Adrenal gland (tissue), 12 donors: ENCODE data around the gene AUNIP. TPM values are rescaled to one million over a fixed set of nuclear protein-coding genes. Genes with fewer than 3 reads are reported as not detected.

Source experiments
- DNase-seq, 7 donors: peaks; one replicate each; pipeline ENCODE4 v3.0.0-alpha.2; 2019 to 2020
- H3K27ac ChIP-seq, 5 donors: fragments of 200-600 bp; sonication (generic) in 4 of 5; 1 replicate in 3 of 5; 2 replicates in 2 of 5; pipeline versions ENCODE4 v1.5.1 to v1.8.0; 2016 to 2020; ENCODE audit warnings: mild to moderate bottlenecking in 1 of 5
- H3K27me3 ChIP-seq: fragments of 200-600 bp; 2 replicates; pipeline ENCODE4 v1.8.0; 2021
- H3K36me3 ChIP-seq, 2 donors: fragments of 200-600 bp; replicated peaks in 1 of 2; 1 replicate in 1 of 2; 2 replicates in 1 of 2; pipeline versions ENCODE4 v1.5.1 to v1.8.0; 2018 to 2022
- H3K4me1 ChIP-seq, 2 donors: fragments of 200-600 bp; replicated peaks in 1 of 2; 1 replicate in 1 of 2; 2 replicates in 1 of 2; pipeline versions ENCODE4 v1.5.1 to v1.8.0; 2018 to 2021
- H3K4me3 ChIP-seq, 4 donors: fragments of 200-600 bp; sonication (generic) in 3 of 4; one replicate each; pipeline ENCODE4 v1.5.1; 2016 to 2018
- H3K9me3 ChIP-seq, 3 donors: fragments of 200-600 bp; sonication (generic) in 1 of 3; replicated peaks in 1 of 3; 1 replicate in 2 of 3; 2 replicates in 1 of 3; pipeline versions ENCODE4 v1.5.1 to v1.8.0; 2016 to 2021
- CTCF ChIP-seq, 6 experiments: fragments of 450-650 bp in 4 of 6; fragments of 200-600 bp in 2 of 6; sonication (generic) in 1 of 6; IDR thresholded peaks; 1 replicate in 5 of 6; 2 replicates in 1 of 6; pipeline versions ENCODE4 v1.5.1 to v1.8.0; 2016 to 2021; ENCODE audit warnings: antibody characterized with exemption in 6 of 6, mild to moderate bottlenecking in 2 of 6, moderate library complexity in 1 of 6
- POLR2A ChIP-seq, 2 donors: fragments of 450-650 bp; IDR thresholded peaks; one replicate each; pipeline ENCODE4 v1.6.1; 2017; ENCODE audit warnings: antibody characterized with exemption in 2 of 2, mild to moderate bottlenecking in 2 of 2, moderate library complexity in 1 of 2
- whole genome bisulfite sequencing, 4 donors: extraction: QIAGEN DNeasy Blood & Tissue Kit in 2 of 4; methylation state at CpG; one replicate each; pipeline versions ENCODE4 v1.1.5 to v1.1.7; 2013 to 2017; 5-methylcytosine and 5-hydroxymethylcytosine counted together
- intact Hi-C, 2 donors: fragments of 100-400 bp; cut with DNase I; formaldehyde crosslinking; loops; one replicate each; pipeline versions ENCODE4 v1.14.1 to v1.15.0; 2022 to 2023
- polyA plus RNA-seq, 3 donors: library from polyadenylated mRNA; stranded (reverse); fragments of 200-250 nt in 2 of 3; fragments of 350-450 nt in 1 of 3; fragmentation: Illumina TruSeq in 1 of 3; extraction: RNeasy Lipid Tissue Mini Kit (QIAGEN cat#74804) in 1 of 3; gene quantifications; one replicate each; pipeline ENCODE4 v1.2.3, GENCODE V29; 2013 to 2014
- total RNA-seq, 9 donors: library from RNA; depleted of rRNA in 4 of 9; stranded (reverse); fragments of >200 nt in 4 of 9; fragments of 120-200 nt in 1 of 9; fragmentation: NEBNext Ultra II Directional in 1 of 9; extraction: Animal tissue kit (Norgen Biotek cat#: 25700) in 1 of 9; gene quantifications; one replicate each; pipeline versions ENCODE4 v1.1.0 to v1.2.4, GENCODE V29; 2013 to 2023
- donor health status: healthy with polysubstance abuse.
- donor health status: Bipolar disorder and iron deficiency.
- donor health status: DM: yes; HTN: yes; CAD: no.
- donor health status: DM: no; HTN: no; CAD: no.
- donor health status: DM: no; HTN: no; CAD: no.
- donor health status: DM: yes; HTN: yes; CAD: no.

AUNIP gene
- total and polyA plus RNA-seq, 12 donors: 0.24 to 3.4 (median 0.78) TPM

GRCh38 chr1:25816112-25816718 is 43.0 kb downstream of the AUNIP start:
- TF ChIP-seq POLR2A (IDR thresholded peaks at IDR 0.05) (no peak), CTCF (IDR thresholded peaks at IDR 0.05) (no peak)
- Histone ChIP-seq H3K36me3 (peaks cover 0 to 35% of the 10 kb centered on the region in 2 donors), H3K9me3 (no peaks in the 10 kb centered on the region), H3K27me3 (no peaks in the 10 kb centered on the region), H3K4me3 (no peak overlapping the region), H3K4me1 (peaks cover 5 to 18% of the 10 kb centered on the region in 2 donors), H3K27ac (no peak overlapping the region)
- intact Hi-C loops: no loop called here
- peak in 4 of 7 donors; percentile 15 to 53 (median 23) for DNase-seq
- 89 to 94% (median 91%) methylated on average over 11 to 15 of the region's 15 CpGs for WGBS, 4 donors

GRCh38 chr1:25815208-25816111 is 43.8 kb downstream of the AUNIP start:
- Histone ChIP-seq H3K4me3 (no peak overlapping the region), H3K27ac (no peak overlapping the region), H3K27me3 (no peaks in the 10 kb centered on the region), H3K4me1 (peaks cover 0 to 16% of the 10 kb centered on the region in 2 donors), H3K9me3 (no peaks in the 10 kb centered on the region), H3K36me3 (peaks cover 0 to 40% of the 10 kb centered on the region in 2 donors)
- TF ChIP-seq POLR2A (IDR thresholded peaks at IDR 0.05): no peak
- no peak for TF ChIP-seq CTCF (IDR thresholded peaks at IDR 0.05)
- intact Hi-C loops: no loop called here
- DNase-seq: peak in 3 of 7 donors; percentile 16 to 52 (median 28)
- 89 to 91% (median 90%) methylated on average over 23 to 24 of the region's 24 CpGs for WGBS, 4 donors

GRCh38 chr1:25814549-25815087 is 44.6 kb downstream of the AUNIP start:
- no peak overlapping the region for H3K4me3 ChIP-seq
- H3K27me3 ChIP-seq: no peaks in the 10 kb centered on the region
- H3K27ac ChIP-seq: no peak overlapping the region
- peak in 1 of 7 donors; percentile 15 for DNase-seq
- no peaks in the 10 kb centered on the region for H3K9me3 ChIP-seq
- H3K4me1 ChIP-seq: peaks cover 0 to 16% of the 10 kb centered on the region in 2 donors
- H3K36me3 ChIP-seq: peaks cover 0 to 48% of the 10 kb centered on the region in 2 donors
- TF ChIP-seq CTCF (IDR thresholded peaks at IDR 0.05) (no peak), POLR2A (IDR thresholded peaks at IDR 0.05) (no peak)
- 86 to 93% (median 91%) methylated on average over 7 of the region's 7 CpGs for WGBS, 4 donors
- intact Hi-C loops: no loop called here
